ENCODE measurements around the gene IQGAP2. TPM values are rescaled to one million over a fixed set of nuclear protein-coding genes. Genes with fewer than 3 reads are reported as not detected.
"Not testable (repeated sequence)": the region's sequence is repeated elsewhere in the genome, so short reads cannot be mapped to it uniquely, and the experiment has no call there.

Gene IQGAP2
- total RNA-seq, 4 donors from 2014 or later: 46.8 to 121 (median 97.0) TPM

DNA sequence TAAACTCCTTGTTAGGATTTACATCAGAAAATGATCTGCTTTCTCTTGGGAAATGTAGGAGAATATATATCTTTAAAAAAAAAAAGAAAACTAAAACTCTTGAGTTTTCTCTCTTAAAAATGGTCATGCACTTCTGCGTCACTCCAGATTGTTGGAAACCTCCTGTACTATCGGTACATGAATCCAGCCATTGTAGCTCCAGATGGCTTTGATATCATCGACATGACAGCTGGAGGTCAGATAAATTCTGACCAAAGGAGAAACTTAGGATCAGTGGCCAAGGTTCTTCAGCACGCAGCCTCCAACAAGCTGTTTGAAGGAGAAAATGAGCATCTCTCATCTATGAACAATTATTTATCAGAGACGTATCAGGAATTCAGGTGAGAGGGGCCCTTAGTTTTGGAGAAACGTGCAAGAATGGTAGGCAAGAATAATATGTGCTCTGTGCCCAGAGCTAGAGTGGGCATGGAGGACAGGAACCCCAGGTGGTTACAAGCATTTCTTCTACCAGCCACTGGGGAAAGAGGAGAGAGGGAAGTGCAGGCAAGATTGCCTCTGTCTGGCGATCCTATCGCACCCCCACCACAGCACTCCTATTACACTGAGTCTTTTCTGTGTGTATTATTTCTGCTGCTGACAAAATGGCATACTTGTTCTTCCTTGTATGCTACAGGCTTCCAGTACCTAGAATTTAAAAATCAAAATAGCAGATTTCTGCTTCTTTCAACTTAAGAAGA lies 271.4 kb downstream of the IQGAP2 start:
- Histone ChIP-seq H3K4me1 (peaks cover 0 to 3% (median 0%) of the 10 kb centered on the region in 4 donors), H3K9me3 (no peaks in the 10 kb centered on the region), H3K27me3 (no peaks in the 10 kb centered on the region), H3K4me3 (no peak overlapping the region), H3K27ac (no peak overlapping the region), H3K36me3 (peaks cover 0 to 16% (median 6%) of the 10 kb centered on the region in 4 donors)
- intact Hi-C loops (cut with DNase I; ENCODE audit: low total_unique reads): no loop called here
- WGBS, 2 donors (ENCODE audit: low coverage in 1 of 2): 88 to 91% methylated on average over 3 to 8 of the region's 8 CpGs
- DNase-seq: no peak
- in situ Hi-C loops (cut with MboI; ENCODE audit: low pct_ligation_motif_present in 1 of 4, low pct_unique_long_range_greater_than_20kb in 1 of 4, low sequenced_read_pairs in 3 of 4): no loop called here
- TF ChIP-seq POLR2AphosphoS5 (IDR thresholded peaks at IDR 0.05) (no peak), CTCF (IDR thresholded peaks at IDR 0.05) (no peak), EP300 (IDR thresholded peaks at IDR 0.05; ENCODE audit: low read depth) (no peak), POLR2A (IDR thresholded peaks at IDR 0.05) (no peak)

- 94% methylated on average over 1 of the region's 1 CpG; no CpG with 5 or more reads in 1 of the 2 donors for WGBS, 2 donors (ENCODE audit: low coverage in 1 of 2)
- Histone ChIP-seq H3K9me3 (no peaks in the 10 kb centered on the region), H3K27me3 (no peaks in the 10 kb centered on the region), H3K36me3 (peaks cover 0 to 8% (median 3%) of the 10 kb centered on the region in 4 donors), H3K4me3 (no peak overlapping the region), H3K4me1 (peaks cover 0 to 3% (median 0%) of the 10 kb centered on the region in 4 donors), H3K27ac (no peak overlapping the region)
- no peak for DNase-seq
- intact Hi-C loops (cut with DNase I; ENCODE audit: low total_unique reads) (no loop called here), in situ Hi-C loops (cut with MboI; ENCODE audit: low pct_ligation_motif_present in 1 of 4, low pct_unique_long_range_greater_than_20kb in 1 of 4, low sequenced_read_pairs in 3 of 4) (no loop called here)
- TF ChIP-seq EP300 (IDR thresholded peaks at IDR 0.05; ENCODE audit: low read depth) (no peak), POLR2A (IDR thresholded peaks at IDR 0.05) (no peak), POLR2AphosphoS5 (IDR thresholded peaks at IDR 0.05) (no peak), CTCF (IDR thresholded peaks at IDR 0.05) (no peak)
These were observed 272.3 kb downstream of the IQGAP2 start for GRCh38 chr5:76675364-76675763.

- WGBS, 2 donors (ENCODE audit: low coverage in 1 of 2): 75 to 94% methylated on average over 3 to 8 of the region's 8 CpGs
- DNase-seq: no peak
- in situ Hi-C loops (cut with MboI; ENCODE audit: low pct_ligation_motif_present in 1 of 4, low pct_unique_long_range_greater_than_20kb in 1 of 4, low sequenced_read_pairs in 3 of 4) (no loop called here), intact Hi-C loops (cut with DNase I; ENCODE audit: low total_unique reads) (no loop called here)
- no peaks in the 10 kb centered on the region for H3K9me3 ChIP-seq
- H3K36me3 ChIP-seq: peaks cover 0 to 7% (median 3%) of the 10 kb centered on the region in 4 donors
- TF ChIP-seq POLR2A (IDR thresholded peaks at IDR 0.05) (no peak), CTCF (IDR thresholded peaks at IDR 0.05) (no peak), POLR2AphosphoS5 (IDR thresholded peaks at IDR 0.05) (no peak), EP300 (IDR thresholded peaks at IDR 0.05; ENCODE audit: low read depth) (no peak)
- H3K4me1 ChIP-seq: peaks cover 0 to 3% (median 0%) of the 10 kb centered on the region in 4 donors
- H3K27me3 ChIP-seq: no peaks in the 10 kb centered on the region
- no peak overlapping the region for H3K4me3 ChIP-seq
- no peak overlapping the region for H3K27ac ChIP-seq
These were observed 274.9 kb downstream of the IQGAP2 start for GRCh38 chr5:76677849-76678472.

DNA sequence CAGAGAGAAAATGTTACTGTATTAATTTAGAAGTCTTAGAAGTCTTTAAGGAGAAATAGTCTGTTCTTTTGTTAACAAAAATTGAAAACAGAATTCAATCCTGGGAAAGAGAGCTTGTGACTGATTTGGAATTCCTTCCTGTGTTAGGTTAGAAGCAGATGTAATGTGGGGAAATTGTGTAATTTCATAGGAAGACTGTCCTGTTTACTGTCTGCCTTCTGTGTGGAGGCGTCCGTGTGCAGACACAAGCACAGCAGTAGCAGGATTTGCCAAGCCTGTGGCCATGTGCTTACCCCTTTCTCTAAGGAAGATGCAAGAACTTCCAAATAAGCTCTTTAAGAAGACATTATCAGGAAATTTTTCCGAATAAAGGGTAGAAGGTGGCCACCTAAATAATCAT lies 276.1 kb downstream of the IQGAP2 start:
- H3K4me1 ChIP-seq: peaks cover 0 to 10% (median 0%) of the 10 kb centered on the region in 4 donors
- no peak overlapping the region for H3K4me3 ChIP-seq
- intact Hi-C loops (cut with DNase I; ENCODE audit: low total_unique reads) (no loop called here), in situ Hi-C loops (cut with MboI; ENCODE audit: low pct_ligation_motif_present in 1 of 4, low pct_unique_long_range_greater_than_20kb in 1 of 4, low sequenced_read_pairs in 3 of 4) (no loop called here)
- DNase-seq: no peak
- WGBS, 2 donors (ENCODE audit: low coverage in 1 of 2): 81 to 88% methylated on average over 1 to 3 of the region's 3 CpGs
- TF ChIP-seq POLR2A (IDR thresholded peaks at IDR 0.05) (no peak), POLR2AphosphoS5 (IDR thresholded peaks at IDR 0.05) (no peak), EP300 (IDR thresholded peaks at IDR 0.05; ENCODE audit: low read depth) (no peak), CTCF (IDR thresholded peaks at IDR 0.05) (no peak)
- H3K9me3 ChIP-seq: no peaks in the 10 kb centered on the region
- H3K36me3 ChIP-seq: peaks cover 0 to 7% (median 3%) of the 10 kb centered on the region in 4 donors
- peak overlapping the region in 1 of 4 donors; percentile 4 for H3K27ac ChIP-seq
- H3K27me3 ChIP-seq: no peaks in the 10 kb centered on the region

DNA sequence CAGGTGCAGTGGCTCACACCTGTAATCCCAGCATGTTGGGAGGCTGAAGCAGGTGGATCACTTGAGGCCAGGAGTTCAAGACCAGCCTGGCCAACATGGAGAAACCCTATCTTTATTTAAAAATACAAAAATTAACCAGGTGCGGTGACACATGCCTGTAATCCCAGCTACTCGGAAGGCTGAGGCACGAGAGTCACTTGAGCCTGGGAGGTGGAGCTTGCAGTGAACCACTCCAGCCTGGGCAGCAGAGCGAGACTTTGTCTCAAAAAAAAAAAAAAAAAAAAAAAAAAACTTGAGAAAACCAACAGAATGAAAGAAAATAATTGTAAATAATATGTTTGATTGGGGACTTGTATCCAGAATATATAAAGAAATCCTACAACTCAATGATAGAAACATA lies 277.7 kb downstream of the IQGAP2 start:
- DNase-seq; H3K36me3 ChIP-seq; H3K27ac ChIP-seq; H3K9me3 ChIP-seq; intact Hi-C loops (cut with DNase I; ENCODE audit: low total_unique reads); in situ Hi-C loops (cut with MboI; ENCODE audit: low pct_ligation_motif_present in 1 of 4, low pct_unique_long_range_greater_than_20kb in 1 of 4, low sequenced_read_pairs in 3 of 4); H3K4me3 ChIP-seq; H3K27me3 ChIP-seq: not testable (repeated sequence)
- peaks cover 0 to 13% (median 0%) of the 10 kb centered on the region in 4 donors for H3K4me1 ChIP-seq
- WGBS, 2 donors (ENCODE audit: low coverage in 1 of 2): 65 to 77% methylated on average over 3 to 4 of the region's 4 CpGs

Data from transverse colon (tissue), 4 donors.